Right atrium auricular region (tissue), 2 donors: ENCODE measurements around the gene PPP5C. TPM values are rescaled to one million over a fixed set of nuclear protein-coding genes. Genes with fewer than 3 reads are reported as not detected.
A peak's percentile ranks its signal among the peaks of the same experiment; 100 is the strongest.
"Not testable (repeated sequence)": the region's sequence is repeated elsewhere in the genome, so short reads cannot be mapped to it uniquely, and the experiment has no call there.

ENCODE experiments used
- DNase-seq: peaks from one replicate; pipeline ENCODE4 v3.0.0-alpha.2; 2019; ENCODE audit warnings: low spot score
- H3K27ac ChIP-seq, 2 donors: fragments of 200-600 bp; sonication (generic); 1 replicate in 1 of 2; 2 replicates in 1 of 2; pipeline ENCODE4 v1.5.1; 2016 to 2019
- H3K27me3 ChIP-seq, 2 donors: fragments of 200-600 bp; sonication (generic); one replicate each; pipeline versions ENCODE4 v1.5.1 to v1.6.0; 2017 to 2019
- H3K36me3 ChIP-seq: fragments of 200-600 bp; sonication (generic); one replicate; pipeline ENCODE4 v1.5.1; 2016
- H3K4me1 ChIP-seq, 2 donors: fragments of 200-600 bp; sonication (generic); one replicate each; pipeline versions ENCODE4 v1.5.1 to v1.6.0; 2017 to 2019
- H3K4me3 ChIP-seq, 2 donors: fragments of 200-600 bp; sonication (generic); 1 replicate in 1 of 2; 2 replicates in 1 of 2; pipeline ENCODE4 v1.5.1; 2017 to 2019; ENCODE audit warnings: mild to moderate bottlenecking in 1 of 2, moderate library complexity in 1 of 2
- H3K9me3 ChIP-seq, 2 donors: fragments of 200-600 bp; sonication (generic); one replicate each; pipeline ENCODE4 v1.5.1; 2019
- total RNA-seq, 2 donors: library from RNA; depleted of rRNA; stranded (reverse); fragments of >200 nt; gene quantifications; one replicate each; pipeline ENCODE4 v1.1.0, GENCODE V29; 2016
- TF ChIP-seq, protein P1 (sequence below), 2 donors: fragments of 200-600 bp; sonication (generic); IDR thresholded peaks; one replicate each; pipeline ENCODE4 v1.5.1; 2019; ENCODE audit warnings: antibody characterized with exemption in 2 of 2

The PPP5C gene
- total RNA-seq, 2 donors from 2014 or later = 59.1 to 84.3 TPM

DNA sequence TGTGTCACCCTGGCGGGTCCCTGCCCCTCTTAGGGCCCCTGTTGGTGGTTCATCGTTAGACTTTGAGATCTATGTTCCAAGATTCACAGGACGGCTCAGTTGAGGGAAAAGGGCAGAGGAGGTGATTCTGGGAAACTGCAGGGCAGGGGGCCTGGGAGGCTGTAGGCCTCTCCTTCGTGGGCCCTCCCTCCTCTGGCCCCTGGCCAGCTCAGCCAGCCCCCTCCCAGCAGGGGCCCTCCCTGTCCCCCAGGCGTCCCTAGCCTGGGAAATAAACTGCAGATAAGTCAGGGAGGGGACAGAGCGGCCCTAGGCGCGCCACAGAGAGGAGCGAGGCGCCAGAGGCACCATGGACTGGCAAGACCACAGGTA, 43.6 kb upstream of the PPP5C start:
- TF ChIP-seq, protein P1, sequence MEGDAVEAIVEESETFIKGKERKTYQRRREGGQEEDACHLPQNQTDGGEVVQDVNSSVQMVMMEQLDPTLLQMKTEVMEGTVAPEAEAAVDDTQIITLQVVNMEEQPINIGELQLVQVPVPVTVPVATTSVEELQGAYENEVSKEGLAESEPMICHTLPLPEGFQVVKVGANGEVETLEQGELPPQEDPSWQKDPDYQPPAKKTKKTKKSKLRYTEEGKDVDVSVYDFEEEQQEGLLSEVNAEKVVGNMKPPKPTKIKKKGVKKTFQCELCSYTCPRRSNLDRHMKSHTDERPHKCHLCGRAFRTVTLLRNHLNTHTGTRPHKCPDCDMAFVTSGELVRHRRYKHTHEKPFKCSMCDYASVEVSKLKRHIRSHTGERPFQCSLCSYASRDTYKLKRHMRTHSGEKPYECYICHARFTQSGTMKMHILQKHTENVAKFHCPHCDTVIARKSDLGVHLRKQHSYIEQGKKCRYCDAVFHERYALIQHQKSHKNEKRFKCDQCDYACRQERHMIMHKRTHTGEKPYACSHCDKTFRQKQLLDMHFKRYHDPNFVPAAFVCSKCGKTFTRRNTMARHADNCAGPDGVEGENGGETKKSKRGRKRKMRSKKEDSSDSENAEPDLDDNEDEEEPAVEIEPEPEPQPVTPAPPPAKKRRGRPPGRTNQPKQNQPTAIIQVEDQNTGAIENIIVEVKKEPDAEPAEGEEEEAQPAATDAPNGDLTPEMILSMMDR (IDR thresholded peaks at IDR 0.05) = no peak
- H3K4me3 ChIP-seq = peak overlapping the region in 1 of 2 donors; percentile 15
- H3K9me3 ChIP-seq = no peaks in the 10 kb centered on the region
- H3K36me3 ChIP-seq = peaks cover 60% of the 10 kb centered on the region
- DNase-seq = no peak
- peak overlapping the region; percentile 96 to 97 for H3K27ac ChIP-seq
- H3K27me3 ChIP-seq = no peaks in the 10 kb centered on the region
- peaks cover 0 to 70% of the 10 kb centered on the region in 2 donors for H3K4me1 ChIP-seq

DNA sequence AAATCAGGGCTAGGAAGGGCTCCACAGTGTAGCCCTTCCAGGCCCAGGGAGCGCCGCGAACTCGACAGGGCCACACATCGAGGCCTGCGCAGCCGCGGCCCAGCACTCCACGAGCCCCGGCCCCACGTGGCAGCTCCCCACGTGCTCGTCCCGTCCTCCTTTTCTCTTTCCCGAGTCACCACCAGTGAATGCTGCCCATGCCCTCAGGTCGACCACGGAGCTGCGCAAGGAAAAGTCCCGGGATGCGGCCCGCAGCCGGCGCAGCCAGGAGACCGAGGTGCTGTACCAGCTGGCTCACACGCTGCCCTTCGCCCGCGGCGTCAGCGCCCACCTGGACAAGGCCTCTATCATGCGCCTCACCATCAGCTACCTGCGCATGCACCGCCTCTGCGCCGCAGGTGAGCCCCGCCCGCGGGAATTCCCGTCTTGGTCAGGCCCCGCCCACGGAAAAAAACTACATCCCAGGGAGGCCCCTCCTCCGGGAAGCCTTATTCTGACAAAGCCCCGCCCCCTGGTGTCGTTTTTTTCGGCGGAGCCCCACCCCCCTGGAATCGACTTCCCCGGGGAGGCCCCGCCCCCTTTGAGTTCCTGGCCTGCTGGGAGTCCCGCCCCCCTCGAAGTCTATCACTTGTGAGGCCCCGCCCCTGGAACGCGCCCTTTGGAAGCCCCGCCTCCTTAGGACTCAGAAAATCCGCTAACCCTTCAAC, 43.0 kb upstream of the PPP5C start:
- Histone ChIP-seq H3K27me3 (no peaks in the 10 kb centered on the region), H3K4me1 (peaks cover 0 to 65% of the 10 kb centered on the region in 2 donors), H3K36me3 (peaks cover 65% of the 10 kb centered on the region), H3K27ac (peak overlapping the region; percentile 96 to 97), H3K4me3 (peak overlapping the region in 1 of 2 donors; percentile 15), H3K9me3 (no peaks in the 10 kb centered on the region)
- TF ChIP-seq, protein P1 (IDR thresholded peaks at IDR 0.05) = no peak
- DNase-seq = peak; percentile 76

DNA sequence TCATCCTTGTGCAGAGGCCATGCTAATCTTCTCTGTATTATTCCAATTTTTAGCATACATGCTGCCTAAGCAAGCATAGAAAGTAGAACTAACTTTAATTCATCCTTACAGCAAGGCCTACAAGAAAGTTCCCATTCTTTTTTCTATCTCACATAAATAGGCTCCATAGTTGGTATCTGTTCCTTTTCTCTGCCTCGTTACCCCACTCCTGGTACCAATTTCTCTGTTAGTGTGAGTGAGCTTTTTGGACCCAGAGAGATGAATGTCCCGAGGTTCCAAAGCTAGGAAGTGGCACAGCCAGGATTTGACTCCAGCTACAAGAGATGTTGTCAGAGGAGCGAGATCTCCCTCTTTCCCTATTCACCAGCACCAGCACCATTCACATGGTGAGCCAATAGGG, 40.4 kb upstream of the PPP5C start:
- no peak overlapping the region for H3K27ac ChIP-seq
- peaks cover 92% of the 10 kb centered on the region for H3K36me3 ChIP-seq
- TF ChIP-seq, protein P1 (IDR thresholded peaks at IDR 0.05) = no peak
- H3K4me1 ChIP-seq = peaks cover 0 to 43% of the 10 kb centered on the region in 2 donors
- no peak overlapping the region for H3K4me3 ChIP-seq
- no peaks in the 10 kb centered on the region for H3K9me3 ChIP-seq
- no peak for DNase-seq
- H3K27me3 ChIP-seq = no peaks in the 10 kb centered on the region

DNA sequence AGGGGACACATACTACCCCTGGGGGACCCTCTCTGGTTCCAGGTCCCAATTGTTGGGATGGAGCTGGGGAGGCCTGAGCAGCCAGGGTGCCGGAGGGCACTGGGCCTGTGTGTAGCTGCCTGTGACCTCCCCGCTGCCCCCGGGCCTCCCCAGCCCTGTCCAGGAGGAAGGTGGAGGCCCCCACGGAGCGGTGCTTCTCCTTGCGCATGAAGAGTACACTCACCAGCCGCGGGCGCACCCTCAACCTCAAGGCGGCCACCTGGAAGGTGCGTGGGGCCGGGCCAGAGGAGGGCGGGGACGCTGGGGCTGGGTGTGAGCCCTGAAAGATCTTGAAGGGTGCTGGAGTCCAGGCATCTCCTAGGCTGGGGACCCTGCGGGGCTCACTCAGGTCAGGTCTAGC, 38.4 kb upstream of the PPP5C start:
- Histone ChIP-seq H3K9me3 (no peaks in the 10 kb centered on the region), H3K36me3 (peaks cover 93% of the 10 kb centered on the region), H3K27me3 (no peaks in the 10 kb centered on the region), H3K27ac (no peak overlapping the region), H3K4me3 (no peak overlapping the region), H3K4me1 (peaks cover 0 to 23% of the 10 kb centered on the region in 2 donors)
- TF ChIP-seq, protein P1 (IDR thresholded peaks at IDR 0.05) = no peak
- DNase-seq = no peak

DNA sequence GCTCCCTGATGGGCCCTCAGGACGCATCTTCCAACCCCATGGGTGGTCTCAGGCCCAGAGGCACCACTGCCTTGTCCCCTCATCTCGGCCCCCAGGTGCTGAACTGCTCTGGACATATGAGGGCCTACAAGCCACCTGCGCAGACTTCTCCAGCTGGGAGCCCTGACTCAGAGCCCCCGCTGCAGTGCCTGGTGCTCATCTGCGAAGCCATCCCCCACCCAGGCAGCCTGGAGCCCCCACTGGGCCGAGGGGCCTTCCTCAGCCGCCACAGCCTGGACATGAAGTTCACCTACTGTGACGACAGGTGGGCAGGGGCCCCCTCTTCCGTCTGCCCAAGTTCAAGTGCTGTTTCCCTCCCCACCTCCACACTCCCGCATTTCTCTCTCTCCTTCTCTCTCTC, 37.8 kb upstream of the PPP5C start:
- DNase-seq = no peak
- H3K36me3 ChIP-seq = peaks cover 87% of the 10 kb centered on the region
- H3K9me3 ChIP-seq = no peaks in the 10 kb centered on the region
- H3K4me1 ChIP-seq = peaks cover 0 to 17% of the 10 kb centered on the region in 2 donors
- no peak overlapping the region for H3K27ac ChIP-seq
- TF ChIP-seq, protein P1 (IDR thresholded peaks at IDR 0.05) = no peak
- no peak overlapping the region for H3K4me3 ChIP-seq
- H3K27me3 ChIP-seq = no peaks in the 10 kb centered on the region

DNA sequence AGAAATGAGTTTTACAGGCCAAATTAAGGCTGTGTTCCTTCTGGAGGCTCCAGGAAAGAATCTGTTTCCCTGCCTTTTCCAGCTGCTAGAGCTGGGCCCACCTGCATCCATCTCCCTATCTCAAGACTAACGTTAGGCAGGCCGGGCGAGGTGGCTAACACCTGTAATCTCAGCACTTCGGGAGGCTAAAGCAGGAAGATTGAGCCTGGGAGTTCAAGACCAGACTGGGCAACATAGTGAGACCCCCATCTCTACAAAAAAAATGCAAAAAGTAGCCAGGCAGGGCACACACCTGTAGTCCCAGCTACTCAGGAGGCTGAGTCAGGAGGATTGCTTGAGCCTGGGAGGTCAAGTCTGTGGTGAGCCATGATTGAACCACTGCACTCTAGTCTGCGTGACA, 35.4 kb upstream of the PPP5C start:
- Histone ChIP-seq H3K27ac (no peak overlapping the region), H3K9me3 (no peaks in the 10 kb centered on the region), H3K4me3 (no peak overlapping the region), H3K4me1 (no peaks in the 10 kb centered on the region), H3K27me3 (no peaks in the 10 kb centered on the region), H3K36me3 (peaks cover 87% of the 10 kb centered on the region)
- no peak for DNase-seq
- TF ChIP-seq, protein P1 (IDR thresholded peaks at IDR 0.05) = no peak

DNA sequence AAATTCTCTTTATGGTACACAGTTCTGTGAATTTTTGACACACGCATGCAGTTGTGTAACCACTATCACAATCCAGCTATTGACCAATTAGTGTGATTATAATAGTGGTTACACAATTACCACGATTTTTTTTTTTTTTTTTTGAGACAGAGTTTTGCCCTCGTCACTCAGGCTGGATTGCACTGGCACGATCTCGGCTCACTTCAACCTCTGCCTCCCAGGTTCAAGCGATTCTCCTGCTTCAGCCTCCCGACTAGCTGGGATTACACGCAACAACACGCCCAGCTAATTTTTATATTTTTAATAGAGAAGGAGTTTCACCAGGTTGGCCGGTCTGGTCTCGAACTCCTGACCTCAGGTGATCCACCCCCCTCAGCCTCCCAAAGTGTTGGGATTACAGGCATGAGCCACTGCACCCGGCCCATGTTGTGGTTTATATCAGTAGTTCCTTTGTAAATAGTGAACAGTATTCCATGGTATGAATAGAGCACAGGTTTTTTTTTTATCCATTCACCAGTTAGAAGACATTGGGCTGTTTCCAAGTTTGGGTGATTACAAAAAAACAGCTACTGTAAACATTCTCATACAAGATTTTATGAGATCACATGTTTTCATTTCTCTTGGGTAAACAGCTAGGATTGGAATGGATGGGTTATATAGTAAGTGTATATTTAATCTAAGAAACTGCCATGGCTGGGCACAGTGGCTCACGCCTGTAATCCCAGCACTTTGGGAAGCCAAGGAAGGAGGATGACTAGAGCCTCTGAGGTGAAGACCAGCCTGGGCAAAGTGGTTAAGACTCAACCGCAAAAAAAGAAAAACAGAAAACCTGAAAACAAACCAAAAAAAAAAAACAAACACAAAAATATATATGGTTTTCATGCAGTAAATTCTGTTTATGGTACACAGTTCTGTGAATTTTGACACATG, 33.1 kb upstream of the PPP5C start:
- H3K9me3 ChIP-seq, H3K27ac ChIP-seq, H3K4me3 ChIP-seq, H3K4me1 ChIP-seq, DNase-seq, H3K27me3 ChIP-seq: not testable (repeated sequence)
- H3K36me3 ChIP-seq = peaks cover 85% of the 10 kb centered on the region
